GM19035 (cell line): Measurements from ENCODE around the gene BSCL2.
"Not testable (repeated sequence)": the region's sequence is repeated elsewhere in the genome, so short reads cannot be mapped to it uniquely, and the experiment has no call there.

Experiments used
- ATAC-seq: cut with Tn5 transposase; IDR thresholded peaks from one replicate; pipeline ENCODE4 v1.9.1; 2021; ENCODE audit not compliant: unreplicated experiment

The BSCL2 gene

DNA sequence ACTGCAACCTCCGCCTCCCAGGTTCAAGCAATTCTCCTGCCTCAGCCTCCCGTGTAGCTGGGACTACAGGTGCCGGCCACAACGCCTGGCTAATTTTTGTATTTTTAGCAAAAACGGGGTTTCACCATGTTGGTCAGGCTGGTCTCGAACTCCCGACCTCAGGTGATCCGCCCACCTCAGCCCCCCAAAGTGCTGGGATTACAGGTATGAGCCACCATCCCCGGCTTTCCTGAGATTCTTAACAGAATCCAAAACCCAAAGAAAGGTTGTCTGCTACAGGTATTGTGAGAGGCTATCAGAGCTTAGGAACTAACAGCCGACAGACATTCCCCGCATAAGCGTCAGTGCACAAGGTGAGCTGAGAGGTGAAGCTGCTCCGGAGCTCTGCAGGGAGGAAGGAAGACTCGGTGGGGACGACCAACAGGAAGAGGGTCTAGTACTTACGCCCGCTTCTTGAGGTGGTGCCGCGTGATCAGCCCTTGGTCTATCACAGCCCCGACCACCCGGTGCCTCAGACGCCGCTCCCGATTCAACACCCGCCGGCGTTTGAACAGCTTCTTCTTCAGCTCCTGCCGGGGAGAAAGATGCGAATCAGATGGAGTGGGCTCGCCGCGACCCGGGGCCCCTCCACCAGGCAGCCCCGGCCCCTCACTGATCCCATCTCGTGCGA lies 42.7 kb downstream of the BSCL2 start:
- ATAC-seq = peak; percentile 23

DNA sequence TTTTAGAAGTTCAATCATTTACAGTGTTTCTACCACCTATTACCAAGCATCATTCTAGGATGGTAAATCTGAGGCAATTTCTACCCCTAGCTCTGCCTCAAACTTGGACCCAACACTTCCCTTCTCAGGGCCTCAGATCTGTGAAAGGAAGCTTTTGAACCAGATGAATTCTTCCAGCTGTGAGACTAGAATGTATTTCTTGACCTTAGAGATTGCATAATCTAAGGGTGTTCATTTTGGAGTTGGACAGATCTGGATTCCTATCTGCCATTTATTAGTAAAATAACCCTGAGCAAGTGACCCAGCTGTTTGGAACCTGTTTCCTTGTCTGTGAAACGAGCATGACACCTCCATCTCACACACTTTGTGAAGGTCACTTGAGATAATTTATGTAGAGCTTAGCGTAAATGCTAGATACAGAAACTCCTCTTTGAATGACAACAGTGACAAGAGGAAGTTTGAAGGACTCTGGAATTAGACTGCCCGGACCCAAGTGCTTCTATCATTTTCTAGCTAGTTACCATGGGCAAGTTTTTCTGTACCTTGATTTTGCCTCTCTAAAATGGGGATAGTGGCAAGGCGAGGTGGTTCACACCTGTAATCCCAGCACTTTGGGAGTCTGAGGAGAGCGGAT lies 50.3 kb downstream of the BSCL2 start:
- ATAC-seq = no peak

DNA sequence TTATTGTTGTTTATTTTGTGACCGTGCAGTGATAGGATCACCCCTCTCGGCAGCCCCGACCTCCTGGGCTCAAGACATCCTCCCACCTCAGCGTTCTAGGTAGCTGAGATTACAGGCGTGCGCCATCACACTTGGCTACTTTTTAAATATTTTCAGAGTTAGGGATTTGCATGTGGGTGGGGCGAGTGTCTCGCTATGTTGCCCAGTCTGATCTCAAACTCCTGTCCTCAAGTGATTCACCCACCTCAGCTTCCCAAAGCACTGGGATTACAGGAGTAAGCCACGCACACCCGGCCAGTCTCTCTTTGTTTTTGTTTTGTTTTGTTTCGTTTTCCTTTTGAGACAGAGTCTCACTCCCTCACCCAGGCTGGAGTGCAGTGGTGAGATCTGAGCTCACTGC lies 52.9 kb downstream of the BSCL2 start:
- no peak for ATAC-seq

DNA sequence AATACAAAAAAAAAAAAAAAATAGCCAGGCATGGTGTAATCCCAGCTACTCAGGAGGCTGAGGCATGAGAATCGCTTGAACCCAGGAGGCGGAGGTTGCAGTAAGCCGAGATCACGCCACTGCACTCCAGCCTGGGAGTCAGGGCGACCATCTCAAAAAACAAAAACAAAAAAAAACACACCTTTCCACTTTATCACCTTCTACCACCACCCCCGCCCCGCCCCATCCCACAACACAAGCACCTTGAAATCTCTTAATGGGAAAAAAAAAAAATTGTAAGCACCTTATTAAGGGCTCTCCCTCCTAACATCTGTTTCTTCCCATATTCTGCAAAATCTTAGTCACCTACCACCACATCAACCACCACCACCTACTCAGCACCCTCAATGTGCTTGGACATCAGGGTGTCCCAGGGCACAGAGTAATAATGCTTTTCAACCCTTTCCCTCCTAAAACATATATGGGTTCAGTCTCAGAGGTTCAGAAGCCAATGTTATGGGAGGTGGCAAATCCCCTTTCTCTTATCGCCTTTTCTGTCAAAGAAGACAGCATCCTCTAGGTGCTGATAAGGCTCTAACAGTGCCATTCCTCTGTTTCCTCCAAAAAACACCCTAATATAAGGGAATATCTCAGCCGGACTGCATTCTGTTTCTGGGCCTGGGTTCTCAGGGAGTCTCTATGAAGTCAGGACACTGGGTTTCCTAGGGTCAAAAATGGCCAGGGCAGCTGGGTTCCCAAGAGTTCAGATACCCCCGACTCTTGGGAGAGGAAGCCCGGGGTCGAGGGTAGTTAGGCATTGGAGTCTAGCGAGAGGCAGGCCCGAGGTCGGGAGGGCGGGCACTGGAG lies 54.8 kb downstream of the BSCL2 start:
- ATAC-seq = peak; percentile 35

DNA sequence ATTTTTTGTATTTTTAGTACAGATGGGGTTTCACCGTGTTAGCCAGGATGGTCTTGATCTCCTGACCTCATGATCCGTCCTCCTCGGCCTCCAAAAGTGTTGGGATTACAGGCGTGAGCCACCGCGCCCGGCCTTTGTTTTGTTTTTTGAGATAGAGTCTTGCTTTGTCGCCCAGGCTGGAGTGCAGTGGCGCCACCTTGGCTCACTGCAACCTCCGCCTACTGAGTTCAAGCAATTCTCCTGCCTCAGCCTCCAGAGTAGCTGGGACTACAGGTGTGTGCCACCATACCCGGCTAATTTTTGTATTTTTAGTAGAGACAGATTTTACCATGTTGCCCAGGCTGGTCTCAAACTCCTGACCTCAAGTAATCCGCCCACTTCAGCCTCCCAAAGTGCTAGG lies 56.9 kb downstream of the BSCL2 start:
- ATAC-seq = not testable (repeated sequence)

DNA sequence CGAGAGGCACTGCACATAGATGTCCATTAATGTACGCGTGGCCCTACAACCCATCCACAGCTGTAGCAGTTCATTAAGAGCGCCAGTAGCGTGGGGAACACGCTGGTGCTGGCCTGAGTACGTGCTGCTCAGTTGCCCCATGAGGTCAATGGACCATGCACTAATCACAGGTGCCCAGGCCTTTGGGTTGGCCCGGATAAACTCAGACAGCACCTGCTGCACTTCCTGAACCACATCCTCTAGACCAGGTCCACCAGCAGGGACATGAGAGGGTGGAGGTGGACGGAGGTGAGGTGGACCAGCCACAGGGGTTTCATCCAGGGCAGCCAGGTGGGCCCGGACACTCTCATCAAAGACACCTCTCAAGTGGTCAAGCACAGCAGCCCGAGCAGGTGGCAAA lies 57.7 kb downstream of the BSCL2 start:
- ATAC-seq = no peak

DNA sequence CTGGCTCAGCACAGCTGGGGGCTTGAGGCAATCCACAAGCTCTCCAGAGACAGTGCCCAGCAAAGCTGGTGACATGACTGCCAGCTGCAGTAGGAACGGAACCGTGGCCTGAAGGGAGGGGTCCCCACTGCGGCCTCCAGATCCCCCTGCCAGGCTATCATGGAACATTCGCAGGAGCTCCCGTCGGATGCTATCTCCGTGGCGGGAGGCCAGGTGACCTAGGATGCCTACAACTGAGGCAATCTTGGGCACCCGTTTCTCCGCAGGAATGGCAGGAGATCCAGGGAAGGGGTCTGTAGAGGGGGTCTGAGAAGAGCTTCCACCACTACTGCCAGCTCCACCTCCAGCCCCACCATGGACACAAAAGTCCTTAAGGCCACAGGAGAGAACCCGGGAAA lies 58.3 kb downstream of the BSCL2 start:
- no peak for ATAC-seq

DNA sequence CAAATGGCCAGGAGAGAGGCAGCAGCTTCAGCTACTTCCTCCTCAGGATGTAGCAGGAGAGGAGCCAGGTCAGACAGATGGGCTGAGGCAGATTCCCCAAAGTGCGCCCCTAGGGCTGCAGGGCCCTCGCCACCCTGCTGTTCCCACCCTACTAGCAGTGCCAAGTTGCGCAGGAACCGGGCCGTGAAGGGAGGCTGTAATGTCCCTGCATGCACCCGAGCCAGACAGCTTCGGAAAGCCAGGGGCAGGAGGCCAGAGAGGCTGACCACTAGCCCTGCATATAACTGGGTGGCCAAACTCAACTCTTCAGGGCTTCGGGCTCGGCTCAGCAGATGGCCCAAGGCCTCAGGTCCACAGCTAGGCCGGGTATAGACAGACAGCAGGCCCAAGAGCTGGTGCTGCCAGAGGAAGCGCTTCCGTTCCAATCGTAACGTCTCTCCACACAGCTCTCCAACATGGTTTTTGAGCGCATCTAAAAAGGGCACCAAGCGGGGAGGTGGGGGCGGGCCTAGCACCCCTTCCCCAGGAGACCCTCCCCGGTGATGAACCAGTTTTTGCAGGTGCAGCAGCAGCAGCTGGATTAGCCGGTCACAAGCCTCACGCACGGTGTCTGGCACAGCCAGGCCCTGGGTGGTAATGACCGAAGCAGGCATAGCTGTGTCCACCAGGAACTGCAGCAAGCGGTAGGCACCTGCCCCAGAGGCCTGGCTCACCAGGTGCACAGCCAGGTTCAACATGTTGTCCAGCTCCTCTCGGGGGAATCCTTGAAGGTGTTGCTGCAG lies 58.8 kb downstream of the BSCL2 start:
- no peak for ATAC-seq

DNA sequence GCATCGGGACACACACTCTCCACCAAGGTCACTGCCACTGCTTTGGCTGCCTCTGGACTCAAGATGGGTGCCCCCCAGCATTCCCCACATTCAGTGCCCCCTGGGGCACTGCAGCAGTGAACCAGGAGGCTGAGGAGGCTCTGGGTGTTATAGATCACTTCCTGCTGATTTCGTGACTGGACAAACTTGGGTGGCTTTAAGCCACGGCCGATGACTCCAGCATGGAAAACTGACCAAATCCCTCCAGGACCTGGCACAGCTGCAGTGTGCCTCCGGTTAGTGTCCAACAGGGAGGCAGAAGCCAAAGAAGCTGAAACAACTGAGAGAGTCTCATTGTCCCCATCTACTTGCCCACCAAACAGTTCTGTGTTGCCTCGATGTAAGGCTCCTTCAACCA lies 59.6 kb downstream of the BSCL2 start:
- no peak for ATAC-seq

DNA sequence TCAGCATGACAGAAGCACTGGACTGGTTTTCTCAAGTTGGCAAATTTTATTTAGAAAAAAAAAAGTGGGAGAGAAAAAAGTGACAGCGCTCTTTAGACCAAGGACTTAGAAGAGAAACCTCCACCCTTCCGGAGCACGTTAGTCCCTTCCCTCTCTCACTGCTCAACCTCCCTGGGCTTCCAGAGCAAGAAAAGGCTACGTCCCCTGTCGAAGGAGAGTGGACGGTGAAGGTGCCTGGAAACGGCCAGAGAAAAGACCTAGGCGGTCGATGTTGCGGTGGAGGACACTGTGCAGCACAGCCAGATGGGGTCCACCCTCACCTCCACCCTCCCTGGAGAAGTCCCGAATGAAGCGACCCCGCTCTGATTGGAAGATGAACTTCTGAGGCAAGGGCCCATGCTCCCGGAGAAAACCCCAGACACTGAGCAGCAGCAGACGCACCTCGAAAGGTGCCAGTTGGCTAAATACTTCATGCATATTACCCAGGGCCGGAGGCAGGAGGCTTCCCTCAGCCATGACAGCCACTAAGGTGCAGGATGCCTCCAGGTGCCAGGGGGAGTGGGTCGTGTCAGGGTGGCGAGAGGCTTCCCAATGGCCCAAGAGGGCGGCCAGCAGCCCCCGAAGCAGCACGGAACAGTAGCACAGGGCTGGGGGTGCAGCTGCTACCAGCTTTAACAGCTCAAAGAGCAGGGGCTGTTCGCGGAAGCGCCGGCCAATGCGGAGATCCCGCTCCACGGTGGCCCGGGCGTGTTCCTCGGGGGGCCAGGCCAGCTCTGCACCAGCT lies 60.2 kb downstream of the BSCL2 start:
- no peak for ATAC-seq

DNA sequence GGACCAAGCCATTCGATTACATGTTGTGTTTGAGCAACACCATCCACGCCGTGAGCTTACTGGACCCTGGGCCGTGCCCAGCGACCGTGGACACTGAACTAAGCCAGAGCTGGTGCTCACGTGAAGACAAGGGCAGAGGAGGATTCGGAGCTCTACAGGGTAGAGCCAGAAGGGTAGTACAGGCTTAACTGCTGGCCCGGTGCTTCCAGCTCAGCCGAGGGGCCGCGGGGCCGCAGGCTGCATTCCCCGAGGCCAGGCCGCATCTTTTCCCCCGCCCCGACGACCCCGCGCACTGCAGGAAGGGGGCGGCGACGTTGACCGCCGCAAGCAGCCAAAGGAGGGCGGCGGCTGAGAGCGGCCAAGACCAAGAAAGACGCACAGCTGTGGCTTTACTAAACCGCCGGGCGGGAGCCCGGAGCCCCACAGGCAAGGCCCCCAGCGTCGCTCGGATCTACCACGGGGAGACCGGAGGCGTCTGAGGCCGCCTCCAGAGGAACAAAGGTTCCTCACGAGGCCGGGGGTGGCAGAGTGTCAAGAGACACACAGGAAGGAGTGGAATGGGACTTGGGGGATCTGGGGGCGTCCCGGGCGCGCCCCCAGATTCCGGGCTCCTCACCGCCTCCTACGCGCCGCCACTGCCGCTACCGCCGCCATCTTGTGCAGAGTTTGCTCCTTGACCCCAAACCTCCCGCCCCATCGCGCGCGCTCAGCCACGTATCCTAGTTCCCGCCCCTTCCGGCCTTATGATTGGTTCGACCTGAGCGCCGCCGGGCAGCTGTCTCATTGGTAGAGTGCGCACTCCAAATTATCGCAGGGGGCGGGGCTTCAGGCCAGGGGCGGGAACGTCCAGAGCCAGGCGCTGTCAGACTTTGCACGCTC lies 61.0 kb downstream of the BSCL2 start, which contains the start of gene GANAB:
Gene GANAB, minus strand, starts transcription at position 668 of the 879 bp plus-strand sequence. Its CDS starts 14 bp downstream, at position 654.
- peak; percentile 97 for ATAC-seq

DNA sequence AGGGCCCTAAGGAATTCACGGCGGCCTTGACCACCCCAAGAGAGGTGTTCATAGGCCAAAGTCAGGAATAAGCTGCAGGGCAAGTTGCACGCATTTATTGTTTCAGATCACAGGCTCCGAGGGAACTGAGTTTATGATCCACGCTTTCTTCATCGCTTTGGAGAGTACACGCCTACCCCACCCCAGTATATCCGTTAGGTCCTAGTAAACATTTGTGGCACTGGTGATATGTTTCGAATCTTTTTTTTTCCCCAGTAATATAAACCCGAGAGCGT lies 61.6 kb downstream of the BSCL2 start:
- ATAC-seq = no peak

DNA sequence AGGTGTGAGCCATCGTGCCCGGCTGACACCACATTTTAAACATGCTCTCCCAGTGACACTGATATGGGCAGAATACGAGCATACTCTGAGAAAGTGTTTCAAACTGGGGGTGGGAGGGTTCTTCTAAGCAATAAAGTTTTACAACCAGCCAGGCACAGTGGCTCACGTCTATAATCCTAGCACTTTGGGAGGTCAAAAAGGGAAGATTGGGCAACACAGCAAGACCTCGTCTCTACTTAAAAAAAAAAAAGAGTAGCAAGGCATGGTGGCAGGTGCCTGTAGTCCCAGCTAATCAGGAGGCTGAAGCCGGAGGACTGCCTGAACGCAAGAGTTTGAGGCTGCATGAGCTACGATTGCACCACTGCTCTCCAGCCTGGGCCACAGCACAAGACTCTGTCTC lies 63.0 kb downstream of the BSCL2 start:
- ATAC-seq = no peak
